Germinal center (tissue), 1 donor: ENCODE results near the gene DDX39A.
"Not testable (repeated sequence)": the region's sequence is repeated elsewhere in the genome, so short reads cannot be mapped to it uniquely, and the experiment has no call there.

ENCODE experiments used
- DNase-seq: peaks from one replicate; pipeline ENCODE4 v3.0.0; 2012; ENCODE audit warnings: mixed read lengths, low spot score

DDX39A gene

DNA sequence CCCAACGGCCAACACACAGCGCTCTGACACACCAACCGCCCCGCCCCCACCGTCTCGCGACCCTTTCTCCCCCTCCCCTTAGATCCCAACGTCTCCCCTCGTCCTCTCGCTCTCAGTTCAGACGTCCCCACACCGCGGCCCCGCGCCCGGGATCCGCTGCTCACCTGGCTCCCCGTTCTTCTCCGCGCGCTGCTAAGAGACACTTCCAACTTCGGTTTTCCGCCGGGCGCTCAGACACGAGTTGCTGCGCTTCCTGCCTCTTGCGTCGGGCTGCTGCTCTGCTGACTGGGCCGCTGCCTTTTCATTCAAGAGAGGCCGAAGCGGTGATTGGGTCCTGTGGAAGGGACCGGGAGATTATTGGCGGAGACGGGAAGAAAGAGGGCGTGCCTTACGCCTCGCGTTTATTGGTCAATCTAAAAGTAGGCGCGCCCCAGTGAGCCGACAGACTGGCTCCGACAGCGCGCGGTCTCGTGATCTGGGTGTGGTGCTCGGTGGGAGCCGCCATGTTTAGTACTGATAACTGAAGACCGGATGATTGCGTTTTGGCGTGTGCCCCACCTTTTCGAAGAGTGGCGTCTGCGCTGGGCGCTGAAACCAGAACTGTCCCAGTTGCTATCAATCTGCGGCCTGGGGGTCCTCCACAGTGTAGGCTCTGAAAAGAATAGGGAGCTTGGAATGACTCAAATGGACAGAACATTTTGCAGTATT lies at the start of gene DDX39A:
TSS of gene DDX39A (minus strand) at position 236 of the 708 bp plus-strand sequence. CDS start 6,121 bp downstream, outside the sequence.
- DNase-seq: peak; percentile 97

DNA sequence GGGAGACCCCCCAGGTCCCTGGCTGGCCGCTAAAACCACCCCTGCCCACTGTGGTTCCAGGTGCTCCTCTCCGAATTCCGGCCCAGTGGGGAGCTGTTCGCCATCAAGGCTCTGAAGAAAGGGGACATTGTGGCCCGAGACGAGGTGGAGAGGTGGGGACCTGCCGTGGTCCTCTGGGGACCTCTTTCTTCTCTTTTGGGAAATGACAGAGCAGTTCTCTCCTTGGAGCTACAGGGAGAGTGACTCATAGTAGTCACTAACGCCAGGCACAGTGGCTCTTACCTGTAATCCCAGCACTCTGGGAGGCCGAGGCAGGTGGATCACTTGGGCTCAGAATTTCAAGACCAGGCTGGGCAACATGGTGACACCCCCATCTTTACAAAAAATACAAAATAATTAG lies 48.7 kb upstream of the DDX39A start:
- DNase-seq: no peak

DNA sequence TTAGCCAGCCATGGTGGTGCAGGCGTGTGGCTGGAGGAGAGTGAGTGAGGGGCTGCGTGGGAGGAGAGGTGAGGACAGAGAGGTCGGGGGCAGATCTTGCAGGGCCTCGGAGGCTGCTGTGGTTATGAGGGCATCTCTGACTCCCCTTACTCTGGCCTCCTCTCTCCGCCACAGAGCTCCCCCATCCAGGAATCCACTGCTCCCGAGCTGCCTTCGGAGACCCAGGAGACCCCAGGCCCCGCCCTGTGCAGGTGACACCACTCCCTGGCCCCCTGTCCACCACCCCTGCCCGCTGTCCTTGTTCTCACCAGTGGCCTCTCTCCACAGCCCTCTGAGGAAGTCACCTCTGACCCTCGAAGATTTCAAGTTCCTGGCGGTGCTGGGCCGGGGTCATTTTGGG lies 48.2 kb upstream of the DDX39A start:
- no peak for DNase-seq

DNA sequence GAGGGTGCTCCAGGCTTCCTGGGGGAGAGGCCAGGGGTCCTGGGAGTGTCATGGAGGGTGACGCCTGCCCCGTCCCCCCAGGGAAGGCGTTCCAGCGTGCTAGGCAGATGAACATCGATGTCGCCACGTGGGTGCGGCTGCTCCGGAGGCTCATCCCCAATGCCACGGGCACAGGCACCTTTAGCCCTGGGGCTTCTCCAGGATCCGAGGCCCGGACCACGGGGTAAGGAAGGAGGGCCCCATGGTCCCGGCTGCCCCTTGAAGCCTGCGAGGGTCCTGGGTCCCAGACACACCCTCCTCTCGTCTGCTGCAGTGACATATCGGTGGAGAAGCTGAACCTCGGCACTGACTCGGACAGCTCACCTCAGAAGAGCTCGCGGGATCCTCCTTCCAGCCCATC lies 44.6 kb upstream of the DDX39A start:
- DNase-seq: no peak

DNA sequence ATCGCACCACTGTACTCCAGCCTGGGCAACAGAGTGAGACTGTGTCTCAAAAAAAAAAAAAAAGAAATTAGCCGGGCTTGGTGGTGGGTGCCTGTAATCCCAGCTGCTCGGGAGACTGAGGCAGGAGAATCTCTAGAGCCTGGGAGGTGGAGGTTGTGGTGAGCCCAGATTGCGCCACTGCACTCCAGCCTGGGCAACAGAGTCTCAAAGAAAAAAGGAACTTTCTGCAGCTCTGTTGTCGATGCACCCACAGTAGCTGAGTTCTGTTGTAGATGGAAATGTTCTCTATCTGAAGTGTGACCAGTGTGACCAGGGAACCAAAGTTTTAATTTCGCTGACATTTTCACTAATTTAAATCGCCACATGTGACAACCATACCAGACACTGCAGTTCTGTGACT lies 43.3 kb upstream of the DDX39A start:
- DNase-seq: not testable (repeated sequence)

DNA sequence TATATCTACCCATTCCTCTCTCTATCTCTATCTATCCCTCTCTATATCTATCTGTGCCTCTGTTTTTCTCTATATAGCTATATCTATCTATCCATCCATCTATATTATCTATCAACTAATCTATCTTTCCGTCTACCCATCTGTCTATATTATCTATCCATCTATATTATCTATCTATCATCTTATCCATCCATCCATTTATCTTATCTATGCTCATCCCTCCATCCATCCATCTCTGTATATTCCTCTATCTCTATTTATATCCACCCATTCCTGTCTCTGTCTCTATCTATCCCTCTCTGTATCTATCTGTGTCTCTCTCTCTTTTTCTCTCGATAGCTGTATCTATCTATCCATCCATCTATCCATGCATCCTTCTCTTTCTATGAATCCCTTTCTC lies 41.8 kb upstream of the DDX39A start:
- no peak for DNase-seq

DNA sequence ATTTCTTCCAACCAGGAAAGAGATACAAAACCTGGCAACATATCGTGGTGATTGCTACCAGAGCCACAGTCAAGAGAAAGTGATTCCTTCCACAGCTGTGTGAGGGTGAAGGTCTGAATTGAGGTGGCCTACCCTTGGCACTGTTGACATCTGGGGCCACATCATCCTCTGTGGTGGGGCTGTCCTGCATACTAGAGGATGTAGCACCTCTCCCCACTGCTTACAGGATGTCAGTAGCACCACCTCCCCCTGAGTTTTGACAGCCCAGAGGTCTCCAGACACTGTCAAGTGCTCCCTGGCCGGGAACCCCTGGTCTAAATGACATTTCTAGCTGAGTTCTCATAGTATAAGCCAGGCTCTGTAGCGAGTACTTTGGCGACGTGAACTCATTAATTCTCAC lies 40.6 kb upstream of the DDX39A start:
- DNase-seq: no peak

DNA sequence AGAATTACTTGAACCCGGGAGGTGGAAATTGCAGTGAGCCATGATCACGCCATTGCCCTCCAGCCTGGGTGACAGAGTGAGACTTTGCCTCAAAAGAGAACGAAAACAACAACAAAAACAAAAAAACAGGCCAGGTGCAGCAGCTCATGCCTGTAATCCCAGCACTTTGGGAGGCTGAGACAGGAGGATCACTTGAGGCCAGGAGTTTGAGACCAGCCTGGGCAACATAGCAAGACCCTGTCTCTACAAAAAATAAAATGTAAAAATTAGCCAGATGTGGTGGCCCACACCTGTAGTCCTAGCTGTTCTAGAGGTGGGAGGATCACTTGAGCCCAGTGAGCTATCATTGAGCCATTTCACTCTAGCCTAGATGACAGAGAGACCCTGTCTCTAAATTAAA lies 33.2 kb upstream of the DDX39A start:
- not testable (repeated sequence) for DNase-seq

DNA sequence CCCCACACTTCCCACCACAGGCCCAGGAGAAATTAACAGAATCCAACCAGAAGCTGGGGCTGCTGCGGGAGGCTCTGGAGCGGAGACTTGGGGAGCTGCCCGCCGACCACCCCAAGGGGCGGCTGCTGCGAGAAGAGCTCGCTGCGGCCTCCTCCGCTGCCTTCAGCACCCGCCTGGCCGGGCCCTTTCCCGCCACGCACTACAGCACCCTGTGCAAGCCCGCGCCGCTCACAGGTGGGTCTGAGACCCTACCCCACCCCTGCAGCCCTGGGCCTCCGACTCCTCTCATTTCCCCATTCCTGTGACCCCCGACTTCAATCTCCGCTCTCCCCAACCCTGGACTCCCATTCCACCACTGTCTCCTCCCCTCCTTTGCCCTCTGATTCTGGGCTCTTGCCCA lies 31.7 kb upstream of the DDX39A start:
- no peak for DNase-seq

DNA sequence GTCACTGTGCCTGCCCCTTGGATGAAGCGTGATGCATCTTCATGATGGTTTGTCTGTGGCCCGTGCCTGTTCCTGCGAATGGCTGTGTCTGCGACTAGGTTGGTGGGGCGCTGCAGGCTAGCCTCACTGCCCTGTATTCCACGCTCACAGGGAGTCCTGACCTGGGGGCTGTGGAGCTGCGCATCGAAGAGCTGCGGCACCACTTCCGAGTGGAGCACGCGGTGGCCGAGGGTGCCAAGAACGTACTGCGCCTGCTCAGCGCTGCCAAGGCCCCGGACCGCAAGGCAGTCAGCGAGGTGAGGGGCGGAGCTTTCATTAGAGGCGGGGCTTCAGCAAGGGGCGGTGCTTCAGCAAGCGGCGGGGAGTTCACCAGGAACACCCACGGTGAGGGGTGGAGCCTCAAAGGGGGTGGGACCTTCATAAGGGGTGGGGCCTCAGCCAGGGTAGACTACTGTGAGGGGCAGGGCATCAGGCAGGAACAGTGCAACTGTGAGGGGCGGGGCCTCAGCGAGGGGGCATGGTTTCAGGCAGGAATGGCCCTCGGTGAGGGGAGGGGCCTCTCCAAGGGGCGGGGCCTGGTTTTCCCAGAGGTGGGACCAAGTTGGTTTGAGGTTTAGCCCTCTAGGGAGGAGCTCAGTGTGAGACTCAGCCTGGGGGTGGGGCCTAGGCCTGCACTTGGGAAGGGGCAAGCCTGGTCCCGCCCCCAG lies 31.2 kb upstream of the DDX39A start:
- DNase-seq: peak; percentile 60

DNA sequence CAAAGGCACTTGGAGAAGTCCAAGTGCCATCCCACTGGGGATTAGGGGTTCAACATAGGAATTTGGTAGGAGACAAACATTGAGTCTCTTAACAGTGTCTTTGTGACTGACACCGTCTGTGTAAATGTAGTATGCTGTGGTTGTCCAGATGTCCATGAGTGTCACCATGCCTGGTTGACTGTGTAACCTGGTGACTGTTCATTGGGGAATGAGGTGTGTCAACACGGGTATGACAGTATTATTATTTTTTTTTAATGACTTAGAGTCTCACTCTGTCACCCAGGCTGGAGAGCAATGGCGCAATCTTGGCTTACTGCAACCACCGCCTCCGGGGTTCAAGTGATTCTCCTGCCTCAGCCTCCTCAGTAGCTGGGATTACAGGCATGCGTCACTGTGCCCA lies 30.2 kb upstream of the DDX39A start:
- no peak for DNase-seq

DNA sequence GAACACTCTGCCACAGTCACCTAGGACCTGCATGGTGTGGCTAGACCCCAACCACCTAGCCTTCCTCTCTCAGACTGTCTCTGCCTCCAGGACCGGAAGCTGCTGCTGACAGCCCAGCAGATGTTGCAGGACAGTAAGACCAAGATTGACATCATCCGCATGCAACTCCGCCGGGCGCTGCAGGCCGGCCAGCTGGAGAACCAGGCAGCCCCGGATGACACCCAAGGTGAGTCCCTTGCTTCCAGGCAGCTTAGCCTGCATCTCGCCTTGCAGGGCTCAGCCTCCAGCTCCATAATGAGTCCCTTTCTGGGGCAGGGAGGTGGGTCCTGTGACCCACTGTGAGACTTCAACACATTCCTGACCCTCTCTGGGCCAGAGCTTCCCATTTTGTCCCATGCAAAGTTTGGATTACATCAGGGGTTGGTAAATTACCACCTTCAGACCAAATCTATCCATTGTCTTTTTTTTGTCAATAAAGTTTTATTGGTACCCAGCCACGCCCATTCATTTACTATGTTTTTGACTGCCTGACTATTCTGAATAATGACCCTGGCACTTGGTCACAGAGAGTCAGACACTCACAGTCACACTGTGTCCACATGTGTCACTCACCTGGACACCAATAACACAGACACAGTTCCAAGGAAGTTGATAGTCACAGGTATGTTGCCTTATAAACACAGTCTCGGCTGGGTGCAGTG lies 27.3 kb upstream of the DDX39A start:
- DNase-seq: no peak

DNA sequence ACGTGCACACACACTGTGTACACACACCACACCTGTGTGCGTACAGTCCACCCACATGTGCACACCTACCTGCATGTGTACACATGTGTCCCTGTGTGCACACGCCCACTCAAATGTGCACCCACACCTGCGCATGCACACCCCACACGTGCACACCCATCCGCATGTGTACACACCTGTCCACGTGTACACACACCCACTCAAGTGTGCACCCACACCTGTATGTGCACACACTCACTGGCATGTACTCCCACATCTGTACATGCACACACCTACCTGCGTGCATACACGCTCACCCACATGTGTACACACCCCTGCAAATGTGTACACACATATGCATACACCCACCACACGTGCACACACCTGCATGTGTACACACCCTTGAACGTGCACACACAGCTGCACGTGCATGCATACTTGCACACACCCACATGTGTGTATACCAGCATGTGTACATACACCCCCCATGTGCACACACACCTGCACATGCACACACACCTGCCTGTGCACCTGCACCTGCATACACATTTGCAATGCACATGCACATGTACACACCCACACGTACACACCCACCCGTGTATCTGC lies 24.6 kb upstream of the DDX39A start:
- DNase-seq: no peak

DNA sequence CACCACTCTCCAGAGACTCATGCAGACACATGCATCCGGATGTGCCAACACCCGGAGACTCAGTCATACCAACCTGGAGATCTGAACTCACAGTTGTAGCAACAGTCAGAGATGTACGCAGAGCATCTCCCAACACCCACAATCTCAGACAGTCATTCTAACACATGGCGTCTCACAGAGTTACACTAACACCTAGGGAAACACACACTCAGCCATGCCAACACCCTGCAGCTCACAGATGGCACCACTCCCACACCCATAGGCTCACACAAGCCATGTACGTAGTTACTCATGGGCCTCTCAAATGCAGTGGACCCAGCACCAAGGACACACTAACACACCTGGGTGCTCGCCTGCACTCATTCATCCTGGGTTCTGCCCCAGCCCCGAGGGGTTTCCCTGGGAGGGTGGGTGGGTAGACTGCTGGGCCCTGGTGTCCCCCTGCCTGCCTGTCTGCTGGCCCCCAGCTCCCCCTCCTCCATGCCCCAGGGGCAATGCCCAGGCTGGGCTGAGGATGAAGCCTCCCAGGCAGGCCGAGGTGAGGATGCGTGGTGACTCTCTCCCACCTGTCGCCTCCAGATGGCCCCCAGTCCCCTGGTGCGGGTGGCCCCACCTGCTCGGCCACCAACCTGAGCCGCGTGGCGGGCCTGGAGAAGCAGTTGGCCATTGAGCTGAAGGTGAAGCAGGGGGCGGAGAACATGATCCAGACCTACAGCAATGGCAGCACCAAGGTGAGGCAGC lies 23.9 kb upstream of the DDX39A start:
- DNase-seq: no peak

DNA sequence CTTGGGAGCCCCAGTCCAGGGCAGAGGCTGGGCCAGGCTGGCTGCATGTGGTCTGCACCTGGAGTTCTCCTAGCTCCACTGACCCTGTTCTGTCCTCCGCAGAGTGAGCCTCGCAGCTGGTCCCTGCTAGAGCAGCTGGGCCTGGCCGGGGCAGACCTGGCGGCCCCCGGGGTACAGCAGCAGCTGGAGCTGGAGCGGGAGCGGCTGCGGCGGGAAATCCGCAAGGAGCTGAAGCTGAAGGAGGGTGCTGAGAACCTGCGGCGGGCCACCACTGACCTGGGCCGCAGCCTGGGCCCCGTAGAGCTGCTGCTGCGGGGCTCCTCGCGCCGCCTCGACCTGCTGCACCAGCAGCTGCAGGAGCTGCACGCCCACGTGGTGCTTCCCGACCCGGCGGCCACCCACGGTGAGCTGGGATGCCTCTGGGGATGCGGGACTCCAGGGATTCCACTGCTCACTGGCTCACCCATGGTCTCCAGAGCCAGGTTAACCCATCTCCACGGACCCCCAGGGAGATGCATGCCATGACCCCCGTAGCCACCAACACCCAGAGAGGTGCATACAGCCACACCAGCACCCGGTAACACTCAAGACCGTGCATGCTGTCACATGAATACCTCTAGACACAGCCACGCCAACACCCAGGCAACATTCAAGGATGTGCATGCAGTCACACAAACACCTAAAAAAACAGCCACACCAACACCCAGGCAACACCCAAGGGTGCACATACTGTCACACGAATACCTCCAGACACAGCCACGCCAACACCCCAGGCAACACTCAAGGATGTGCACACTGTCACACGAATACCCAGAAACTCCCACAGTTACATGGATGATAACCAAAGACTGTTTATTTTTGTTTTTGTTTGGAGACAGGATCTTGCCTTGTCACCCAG lies 22.1 kb upstream of the DDX39A start:
- no peak for DNase-seq

DNA sequence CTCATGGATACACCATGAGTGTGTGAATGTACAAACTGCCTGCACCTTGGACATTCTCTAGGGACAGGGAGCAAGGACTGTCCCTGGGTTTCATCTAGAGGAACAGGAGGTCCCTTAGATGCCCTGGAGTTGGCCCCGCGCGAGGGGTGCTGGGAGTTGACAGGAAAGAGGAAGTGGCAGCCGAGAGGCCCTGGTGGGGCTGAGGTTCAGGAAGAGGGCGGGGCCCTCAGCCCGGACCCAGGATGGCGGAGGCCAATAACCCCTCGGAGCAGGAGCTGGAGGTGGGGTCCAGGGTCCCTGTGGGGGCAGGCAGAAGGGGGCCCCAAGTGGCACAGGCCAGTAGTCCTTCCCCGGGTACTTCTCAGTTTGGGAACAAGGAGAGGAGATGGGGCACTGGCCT lies 20.9 kb upstream of the DDX39A start:
- peak; percentile 80 for DNase-seq

DNA sequence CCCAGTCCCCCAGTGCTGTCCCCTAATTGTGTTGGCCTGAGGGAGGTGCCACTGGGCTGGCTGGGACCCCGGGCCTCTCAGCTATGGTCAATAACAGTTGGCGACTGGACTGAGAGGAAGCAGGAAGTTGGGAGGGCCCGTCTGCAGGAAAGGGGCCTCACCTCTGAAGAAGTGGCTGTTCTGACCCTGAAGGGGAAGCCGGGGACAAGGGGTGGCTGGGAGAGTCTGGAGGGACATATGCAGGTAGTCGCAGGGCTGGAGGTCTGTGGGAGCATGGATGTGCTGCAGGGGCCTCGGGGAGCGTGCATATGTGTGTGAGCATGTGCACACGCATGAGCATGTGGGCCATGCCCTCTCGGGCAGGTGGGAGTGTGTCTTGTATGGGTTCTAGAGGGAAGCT lies 19.9 kb upstream of the DDX39A start:
- DNase-seq: no peak

DNA sequence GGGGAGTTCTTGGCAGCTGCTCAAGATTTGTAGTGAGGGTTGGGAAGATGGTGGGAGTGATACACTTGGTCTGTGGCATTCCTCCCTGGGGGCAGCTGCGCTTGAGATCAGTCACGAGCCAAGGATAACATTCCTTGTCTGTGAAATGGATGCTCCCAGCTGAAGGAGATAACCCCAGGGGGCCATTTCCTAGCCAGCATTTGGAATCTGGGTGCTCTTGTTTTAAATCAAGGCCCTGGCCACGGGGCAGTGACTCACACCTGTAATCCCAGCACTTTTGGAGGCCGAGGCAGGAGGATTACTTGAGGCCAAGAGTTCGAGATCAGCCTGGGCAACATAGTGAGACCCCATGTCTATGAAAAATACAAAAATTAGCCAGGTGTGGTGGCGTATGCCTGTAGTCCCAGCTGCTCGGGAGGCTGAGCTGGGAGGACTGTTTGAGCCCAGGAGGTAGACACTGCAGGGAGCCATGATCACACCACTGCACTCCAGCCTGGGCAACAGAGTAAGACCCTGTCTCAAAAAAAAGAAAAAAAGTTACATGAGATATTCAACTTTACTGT lies 18.5 kb upstream of the DDX39A start:
- DNase-seq: no peak

DNA sequence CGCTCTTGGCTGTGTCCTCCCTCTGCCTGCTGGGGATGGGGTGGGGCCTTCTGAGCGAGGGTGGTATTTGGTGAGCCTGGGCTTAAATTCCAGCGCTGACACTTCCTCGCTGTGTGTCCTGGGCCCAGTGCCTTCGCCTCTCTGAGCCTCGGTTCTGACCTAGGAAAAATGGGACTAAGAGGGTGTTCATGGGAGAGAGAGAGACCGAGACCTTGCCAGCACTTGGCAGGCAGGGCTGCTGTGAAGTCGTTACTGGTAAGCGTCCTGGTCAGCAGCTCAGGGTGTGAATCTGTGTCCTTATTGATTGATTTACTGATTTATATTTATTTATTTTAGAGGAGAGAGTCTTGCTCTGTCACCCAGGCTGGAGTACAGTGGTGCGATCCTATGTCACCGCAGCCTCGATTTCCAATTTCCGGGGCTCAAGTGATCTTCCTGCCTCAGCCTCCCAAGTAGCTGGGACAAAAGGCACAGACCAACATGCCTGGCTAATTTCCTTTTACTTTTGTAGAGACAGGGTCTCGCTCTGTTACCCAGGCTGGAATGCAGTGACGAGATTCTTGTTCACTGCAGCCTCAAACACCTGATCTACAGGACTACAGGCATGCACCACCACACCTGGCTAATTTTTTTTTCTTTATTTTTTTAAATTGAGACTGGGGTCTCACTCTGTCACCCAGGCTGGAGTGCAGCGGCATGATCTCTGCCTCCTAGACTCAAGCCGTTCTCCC lies 16.3 kb upstream of the DDX39A start:
- DNase-seq: no peak
